AG20443 (cell line): ENCODE measurements around the gene SALL3.

Experiments used
- DNase-seq: peaks from one replicate; pipeline ENCODE4 v3.0.0; 2012; ENCODE audit warnings: low spot score, mixed read lengths

The SALL3 gene

DNA sequence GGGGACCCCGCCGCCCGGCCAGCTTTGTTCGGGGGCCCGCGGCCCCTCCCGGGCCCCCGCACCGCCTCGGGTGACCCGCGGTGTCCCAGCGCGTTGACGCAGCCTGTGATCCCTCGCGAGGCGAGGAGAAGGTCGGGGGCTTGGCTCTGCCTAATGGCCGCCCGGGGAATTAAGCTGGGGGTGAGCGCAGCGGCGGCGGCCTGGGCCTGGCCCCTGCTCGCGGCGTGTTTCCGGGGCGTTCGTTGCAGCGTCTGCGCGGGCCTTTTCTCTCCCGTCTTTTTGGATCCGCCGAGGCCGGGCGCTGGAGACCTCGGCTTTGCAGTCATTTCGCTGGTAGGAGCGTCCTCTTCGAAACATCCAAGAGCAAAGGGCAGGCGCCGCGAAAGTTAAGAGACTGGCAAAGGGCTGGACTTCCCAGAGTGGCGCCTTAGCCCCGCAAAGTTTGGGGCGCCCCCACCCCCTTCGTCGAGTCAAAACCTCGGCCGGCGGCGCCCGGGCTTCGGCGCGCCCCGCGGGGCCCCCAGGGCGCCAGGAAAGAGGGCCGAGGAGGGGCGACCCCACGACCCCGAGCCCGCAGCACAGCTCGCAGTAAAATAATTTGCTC, 1.3 kb downstream of the SALL3 start:
- DNase-seq = no peak

DNA sequence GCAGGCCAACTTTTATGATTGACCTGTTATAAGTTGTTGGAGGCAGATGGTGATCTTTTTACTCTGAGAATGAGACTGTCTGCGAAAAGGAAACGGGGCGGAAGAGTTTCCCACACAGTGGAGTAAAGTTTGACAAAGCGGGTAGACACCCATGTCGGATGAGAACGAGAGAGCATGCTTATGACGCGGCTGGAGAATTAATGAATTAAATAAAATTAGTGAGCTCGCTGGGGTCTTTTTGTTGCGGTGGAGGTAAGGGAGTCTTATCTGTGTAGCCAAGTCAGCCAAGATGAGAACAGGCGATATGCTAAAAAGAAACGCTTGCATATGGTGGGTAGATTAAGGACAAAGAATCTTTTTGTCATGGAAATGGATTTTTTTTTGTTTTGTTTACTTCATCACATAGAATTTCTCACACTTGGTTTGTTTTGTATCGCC, 1.8 kb downstream of the SALL3 start:
- no peak for DNase-seq

DNA sequence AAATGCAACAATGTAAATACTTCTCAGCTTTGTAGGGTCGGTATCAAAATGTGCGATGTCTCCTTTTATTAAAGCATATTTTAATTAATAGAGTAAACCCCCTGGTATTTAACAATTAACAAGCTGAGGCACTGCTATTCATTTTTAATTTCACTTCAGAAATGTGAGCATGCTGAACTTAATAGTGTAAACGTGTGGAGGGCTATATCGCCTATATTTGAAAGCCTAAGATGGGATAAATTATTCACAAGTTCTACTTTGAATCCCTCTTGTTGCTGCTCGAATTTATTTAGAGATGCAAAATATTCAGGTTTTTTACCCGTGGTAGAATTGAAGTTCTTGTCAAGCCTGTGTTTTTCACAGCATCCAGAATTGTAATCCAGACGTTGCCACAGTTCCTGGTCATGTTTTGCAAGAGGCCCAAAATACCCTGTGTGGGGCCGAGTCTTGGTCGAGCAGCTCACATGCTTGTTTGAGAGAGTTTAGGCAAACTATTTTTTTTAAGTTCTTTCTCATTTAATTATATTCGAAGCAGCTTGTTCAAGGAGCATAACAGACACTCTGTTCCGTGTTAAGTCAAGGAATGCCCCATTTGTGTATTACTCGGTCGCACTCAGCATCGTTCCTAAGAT, 2.5 kb downstream of the SALL3 start:
- DNase-seq = no peak

DNA sequence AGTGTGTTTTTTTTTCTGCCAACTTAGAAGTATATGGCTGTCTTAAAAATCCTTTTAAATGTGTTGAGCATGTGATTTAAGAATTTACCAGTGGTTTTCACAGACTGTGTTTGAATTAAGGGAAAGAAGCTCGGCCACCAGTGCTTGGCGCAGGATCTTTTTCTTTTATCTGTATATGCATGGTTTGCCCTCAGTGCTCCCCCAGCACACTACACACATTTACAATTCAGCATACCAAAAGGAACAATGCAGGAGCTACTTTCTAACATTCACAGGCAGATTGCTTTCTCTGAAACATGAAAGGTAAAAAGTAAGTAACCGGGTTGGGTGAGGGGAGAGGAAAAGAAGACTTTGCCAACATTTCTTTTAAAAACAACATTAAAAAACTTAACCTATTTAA, 3.9 kb downstream of the SALL3 start:
- no peak for DNase-seq

DNA sequence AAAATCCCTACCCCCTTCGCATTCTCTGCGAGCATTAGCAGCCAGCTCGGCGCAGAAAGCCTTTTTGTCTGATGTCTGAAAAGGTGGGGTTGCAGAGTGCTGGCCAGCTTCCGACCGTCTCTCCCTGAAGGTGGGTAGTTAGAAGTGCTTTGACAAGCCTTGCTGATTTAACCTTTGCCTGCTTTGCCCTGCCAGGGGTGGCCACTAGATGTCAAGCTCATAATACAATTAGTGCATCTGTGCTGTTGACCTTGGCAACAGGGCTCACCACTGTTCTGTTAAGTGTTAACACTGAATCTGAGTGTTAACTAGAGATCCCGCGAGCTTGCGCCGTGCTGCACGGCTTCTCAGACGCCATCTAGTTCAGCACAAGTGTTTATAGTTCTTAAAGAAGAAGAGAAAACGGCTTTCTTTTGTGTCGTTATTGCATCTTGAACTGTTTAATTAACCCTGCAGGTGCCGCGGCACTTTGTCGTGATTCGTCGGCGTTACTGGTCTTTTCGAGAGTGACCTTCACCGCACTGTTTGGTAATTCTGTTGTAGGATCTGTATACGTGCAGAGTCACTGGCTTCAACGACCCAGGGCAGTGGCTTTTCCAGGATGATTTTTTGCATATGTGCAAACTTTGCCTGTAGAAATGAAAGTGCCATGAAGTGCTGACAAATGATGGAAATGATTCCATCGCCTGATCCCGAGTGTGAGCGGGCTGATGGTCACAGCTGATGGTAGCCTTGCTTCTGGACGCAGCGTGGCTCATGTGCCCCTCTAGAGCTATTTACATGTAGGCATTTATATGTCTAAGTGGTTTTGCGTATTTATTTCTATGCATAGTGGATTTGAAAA, 5.5 kb downstream of the SALL3 start:
- DNase-seq = no peak

DNA sequence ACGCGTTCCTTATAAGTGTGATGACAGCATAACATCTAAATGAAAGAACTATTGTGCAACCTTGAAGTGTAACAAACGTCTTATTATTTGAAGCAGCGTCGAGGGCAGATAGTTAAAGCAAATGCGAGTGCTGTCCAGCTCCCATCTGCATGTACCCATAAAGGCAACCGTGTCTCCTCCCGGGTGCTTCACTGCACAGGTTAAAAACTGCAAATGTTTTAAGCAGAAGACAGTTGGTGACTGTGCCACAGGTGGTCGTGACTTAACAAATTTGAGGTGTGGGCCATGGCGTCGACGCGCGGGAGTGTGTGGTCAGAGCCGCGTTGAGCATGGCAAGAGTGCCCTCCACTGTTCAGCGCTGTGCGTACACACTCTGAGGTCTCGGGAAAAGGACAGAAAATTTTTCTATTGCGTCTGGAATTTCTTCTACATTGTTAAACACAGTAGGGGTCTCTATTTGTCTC, 6.4 kb downstream of the SALL3 start:
- DNase-seq = no peak

DNA sequence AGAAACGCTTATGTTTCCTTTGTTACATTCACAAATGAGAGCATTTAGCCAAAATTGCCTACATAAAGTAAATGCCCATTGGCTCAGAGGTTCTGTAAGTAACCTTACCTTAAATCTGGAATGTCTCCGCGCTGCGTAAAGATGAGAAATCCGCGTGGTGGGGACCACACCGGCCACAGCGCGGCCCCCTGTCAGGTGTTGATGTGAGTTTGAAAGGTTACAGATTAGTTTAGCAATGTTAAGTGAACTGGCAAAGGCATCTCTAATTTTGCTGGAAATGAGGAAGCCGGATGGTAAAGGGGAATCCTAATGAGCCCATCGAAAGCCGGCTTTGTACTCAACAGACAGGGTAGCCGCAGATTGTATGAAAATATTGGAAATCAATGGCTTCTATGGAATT, 11.8 kb downstream of the SALL3 start:
- no peak for DNase-seq

DNA sequence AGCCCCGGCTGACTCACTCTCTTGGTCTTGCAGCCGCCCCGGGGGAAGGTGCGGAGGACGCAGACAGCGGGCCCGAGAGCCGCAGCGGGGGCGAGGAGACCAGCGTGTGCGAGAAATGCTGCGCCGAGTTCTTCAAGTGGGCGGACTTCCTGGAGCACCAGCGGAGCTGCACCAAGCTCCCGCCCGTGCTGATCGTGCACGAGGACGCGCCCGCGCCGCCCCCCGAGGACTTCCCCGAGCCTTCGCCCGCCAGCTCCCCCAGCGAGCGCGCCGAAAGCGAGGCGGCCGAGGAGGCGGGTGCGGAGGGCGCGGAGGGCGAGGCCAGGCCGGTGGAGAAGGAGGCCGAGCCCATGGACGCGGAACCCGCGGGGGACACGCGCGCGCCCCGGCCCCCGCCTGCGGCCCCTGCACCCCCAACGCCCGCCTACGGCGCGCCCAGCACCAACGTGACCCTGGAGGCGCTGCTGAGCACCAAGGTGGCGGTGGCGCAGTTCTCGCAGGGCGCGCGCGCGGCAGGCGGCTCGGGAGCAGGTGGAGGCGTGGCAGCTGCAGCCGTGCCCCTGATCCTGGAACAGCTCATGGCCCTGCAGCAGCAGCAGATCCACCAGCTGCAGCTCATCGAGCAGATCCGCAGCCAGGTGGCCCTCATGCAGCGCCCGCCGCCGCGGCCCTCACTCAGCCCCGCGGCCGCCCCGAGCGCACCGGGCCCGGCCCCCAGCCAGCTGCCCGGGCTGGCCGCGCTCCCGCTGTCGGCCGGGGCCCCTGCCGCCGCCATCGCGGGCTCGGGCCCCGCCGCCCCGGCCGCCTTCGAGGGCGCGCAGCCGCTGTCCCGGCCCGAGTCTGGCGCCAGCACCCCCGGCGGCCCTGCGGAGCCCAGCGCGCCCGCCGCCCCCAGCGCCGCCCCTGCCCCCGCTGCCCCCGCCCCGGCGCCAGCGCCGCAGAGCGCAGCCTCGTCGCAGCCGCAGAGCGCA, 12.7 kb downstream of the SALL3 start:
- DNase-seq = no peak

DNA sequence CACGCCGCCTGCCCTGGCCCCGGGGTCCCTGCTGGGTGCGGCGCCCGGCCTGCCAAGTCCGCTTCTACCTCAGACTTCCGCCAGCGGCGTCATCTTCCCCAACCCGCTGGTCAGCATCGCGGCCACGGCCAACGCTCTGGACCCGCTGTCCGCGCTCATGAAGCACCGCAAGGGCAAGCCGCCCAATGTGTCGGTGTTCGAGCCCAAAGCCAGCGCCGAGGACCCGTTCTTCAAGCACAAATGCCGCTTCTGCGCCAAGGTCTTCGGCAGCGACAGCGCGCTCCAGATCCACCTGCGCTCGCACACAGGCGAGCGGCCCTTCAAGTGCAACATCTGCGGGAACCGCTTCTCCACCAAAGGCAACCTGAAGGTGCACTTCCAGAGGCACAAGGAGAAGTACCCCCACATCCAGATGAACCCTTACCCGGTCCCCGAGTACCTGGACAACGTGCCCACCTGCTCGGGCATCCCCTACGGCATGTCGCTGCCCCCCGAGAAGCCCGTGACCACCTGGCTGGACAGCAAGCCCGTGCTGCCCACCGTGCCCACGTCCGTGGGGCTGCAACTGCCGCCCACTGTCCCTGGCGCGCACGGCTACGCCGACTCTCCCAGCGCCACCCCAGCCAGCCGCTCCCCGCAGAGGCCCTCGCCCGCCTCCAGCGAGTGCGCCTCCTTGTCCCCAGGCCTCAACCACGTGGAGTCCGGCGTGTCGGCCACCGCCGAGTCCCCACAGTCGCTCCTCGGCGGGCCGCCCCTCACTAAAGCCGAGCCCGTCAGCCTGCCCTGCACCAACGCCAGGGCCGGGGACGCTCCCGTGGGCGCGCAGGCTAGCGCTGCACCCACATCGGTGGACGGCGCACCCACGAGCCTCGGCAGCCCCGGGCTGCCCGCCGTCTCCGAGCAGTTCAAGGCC, 13.7 kb downstream of the SALL3 start:
- DNase-seq = no peak

DNA sequence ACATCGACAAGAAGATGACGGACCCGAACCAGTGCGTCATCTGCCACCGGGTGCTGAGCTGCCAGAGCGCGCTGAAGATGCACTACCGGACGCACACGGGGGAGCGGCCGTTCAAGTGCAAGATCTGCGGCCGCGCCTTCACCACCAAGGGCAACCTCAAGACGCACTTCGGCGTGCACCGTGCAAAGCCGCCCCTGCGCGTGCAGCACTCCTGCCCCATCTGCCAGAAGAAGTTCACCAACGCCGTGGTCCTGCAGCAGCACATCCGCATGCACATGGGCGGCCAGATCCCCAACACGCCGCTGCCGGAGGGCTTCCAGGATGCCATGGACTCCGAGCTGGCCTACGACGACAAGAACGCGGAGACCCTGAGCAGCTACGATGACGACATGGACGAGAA, 14.4 kb downstream of the SALL3 start:
- no peak for DNase-seq

DNA sequence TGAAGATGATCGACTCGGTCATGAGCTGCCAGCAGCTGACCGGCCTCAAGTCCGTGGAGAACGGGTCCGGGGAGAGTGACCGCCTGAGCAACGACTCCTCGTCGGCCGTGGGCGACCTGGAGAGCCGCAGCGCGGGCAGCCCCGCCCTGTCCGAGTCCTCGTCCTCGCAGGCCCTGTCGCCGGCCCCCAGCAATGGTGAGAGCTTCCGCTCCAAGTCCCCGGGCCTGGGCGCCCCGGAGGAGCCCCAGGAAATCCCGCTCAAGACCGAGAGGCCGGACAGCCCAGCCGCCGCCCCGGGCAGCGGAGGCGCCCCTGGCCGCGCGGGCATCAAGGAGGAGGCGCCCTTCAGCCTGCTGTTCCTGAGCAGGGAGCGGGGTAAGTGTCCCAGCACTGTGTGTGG, 14.9 kb downstream of the SALL3 start:
- DNase-seq = no peak

DNA sequence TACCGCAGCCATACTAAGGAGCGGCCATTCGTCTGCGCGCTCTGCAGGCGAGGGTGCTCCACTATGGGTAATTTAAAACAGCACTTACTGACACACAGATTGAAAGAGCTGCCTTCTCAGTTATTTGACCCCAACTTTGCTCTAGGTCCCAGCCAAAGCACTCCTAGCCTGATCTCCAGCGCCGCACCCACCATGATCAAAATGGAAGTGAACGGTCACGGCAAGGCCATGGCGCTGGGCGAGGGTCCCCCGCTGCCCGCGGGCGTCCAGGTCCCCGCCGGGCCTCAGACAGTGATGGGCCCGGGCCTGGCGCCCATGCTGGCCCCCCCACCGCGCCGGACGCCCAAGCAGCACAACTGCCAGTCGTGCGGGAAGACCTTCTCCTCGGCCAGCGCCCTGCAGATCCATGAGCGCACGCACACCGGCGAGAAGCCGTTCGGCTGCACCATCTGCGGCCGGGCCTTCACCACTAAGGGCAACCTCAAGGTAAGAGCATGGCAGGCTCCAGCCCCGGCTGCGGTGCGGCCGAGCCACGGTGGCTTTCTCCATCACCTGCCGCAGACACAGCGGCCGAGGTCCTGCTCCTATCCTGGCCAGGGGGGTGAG, 15.5 kb downstream of the SALL3 start:
- DNase-seq = no peak

DNA sequence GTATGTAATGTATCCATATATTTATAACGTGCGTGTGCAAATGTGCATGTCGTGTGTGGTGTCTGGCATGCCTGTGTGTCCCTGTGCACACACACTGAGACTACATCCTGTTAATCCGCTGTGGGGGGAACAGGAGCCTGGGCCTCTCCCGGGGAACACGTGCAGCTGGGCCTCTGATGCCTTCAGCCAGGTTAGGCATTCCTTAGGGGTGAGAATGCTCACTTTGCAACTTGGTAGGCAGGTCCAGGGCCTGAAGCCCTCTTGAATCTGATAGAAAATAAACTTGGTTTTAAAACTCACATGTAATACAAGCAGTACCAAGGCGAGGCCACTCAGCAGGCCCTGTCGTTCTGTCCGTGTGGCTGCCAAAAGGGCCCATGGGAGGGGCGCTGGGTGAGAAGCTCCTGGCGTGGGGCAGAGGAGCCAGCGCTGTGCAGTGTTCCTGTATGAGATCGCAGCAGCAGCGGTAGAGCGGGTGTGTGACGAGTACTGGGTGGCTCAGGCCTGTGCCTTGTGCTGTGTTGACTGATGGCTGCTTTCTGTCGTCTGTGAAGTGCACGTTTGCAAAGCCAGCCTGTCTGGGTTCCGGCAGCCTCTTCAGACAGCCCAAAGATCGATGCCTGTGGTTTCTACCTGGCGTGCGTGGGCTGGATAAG, 16.2 kb downstream of the SALL3 start:
- DNase-seq = no peak

DNA sequence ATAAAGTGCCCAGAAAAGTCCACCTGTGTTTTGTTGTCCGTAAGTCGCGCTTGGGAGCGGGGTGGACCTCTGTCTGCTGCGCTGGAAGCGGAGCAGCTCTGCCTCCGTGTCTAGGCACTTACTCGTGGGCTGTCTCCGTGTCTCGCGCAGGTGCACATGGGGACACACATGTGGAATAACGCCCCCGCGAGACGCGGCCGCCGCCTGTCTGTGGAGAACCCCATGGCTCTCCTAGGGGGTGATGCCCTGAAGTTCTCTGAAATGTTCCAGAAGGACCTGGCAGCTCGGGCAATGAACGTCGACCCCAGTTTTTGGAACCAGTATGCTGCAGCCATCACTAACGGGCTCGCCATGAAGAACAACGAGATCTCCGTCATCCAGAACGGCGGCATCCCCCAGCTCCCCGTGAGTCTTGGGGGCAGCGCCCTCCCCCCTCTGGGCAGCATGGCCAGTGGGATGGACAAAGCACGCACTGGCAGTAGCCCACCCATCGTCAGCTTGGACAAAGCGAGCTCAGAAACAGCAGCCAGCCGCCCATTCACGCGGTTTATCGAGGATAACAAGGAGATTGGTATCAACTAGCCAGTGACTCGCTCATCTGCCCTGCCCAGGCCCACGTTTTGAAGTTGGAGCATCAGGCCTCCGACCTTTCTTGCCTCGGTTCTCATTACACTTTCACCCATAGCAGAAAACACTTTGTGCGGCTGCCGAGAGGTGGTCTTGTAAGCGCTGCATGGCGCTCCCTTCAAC, 17.3 kb downstream of the SALL3 start:
- DNase-seq = no peak

DNA sequence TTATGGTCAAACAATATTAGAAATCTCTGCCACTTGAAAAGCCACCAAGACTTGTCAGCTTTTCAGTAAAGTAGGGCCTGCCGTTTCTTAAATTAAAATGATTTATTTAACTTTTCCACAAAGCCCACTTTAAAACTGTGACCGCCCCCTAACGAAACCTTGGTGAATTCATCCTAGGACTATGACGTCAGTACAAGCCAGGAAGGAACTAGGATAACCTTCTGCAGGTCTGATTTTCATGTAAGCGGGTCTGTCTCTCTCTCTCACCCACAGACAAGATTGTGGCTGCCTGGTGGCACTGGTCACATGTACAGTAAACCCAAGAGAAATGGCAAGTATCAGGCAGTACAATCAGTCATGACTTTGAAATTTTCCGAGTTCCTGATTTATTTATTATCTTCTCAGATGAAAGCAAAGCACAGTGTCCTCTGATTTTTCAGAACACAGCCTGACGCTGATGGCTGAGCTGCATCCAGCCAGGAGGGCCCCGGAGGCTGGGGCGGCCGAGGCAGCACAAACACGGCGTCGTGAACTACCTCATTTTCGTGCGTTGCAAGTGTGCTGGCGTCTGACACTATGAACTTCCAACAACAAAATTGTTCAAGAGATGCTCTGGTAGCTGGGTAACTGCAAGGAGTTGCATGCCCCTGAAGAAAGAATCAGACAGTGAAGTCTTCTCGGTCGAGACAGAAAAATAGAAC, 18.9 kb downstream of the SALL3 start:
- DNase-seq = no peak

DNA sequence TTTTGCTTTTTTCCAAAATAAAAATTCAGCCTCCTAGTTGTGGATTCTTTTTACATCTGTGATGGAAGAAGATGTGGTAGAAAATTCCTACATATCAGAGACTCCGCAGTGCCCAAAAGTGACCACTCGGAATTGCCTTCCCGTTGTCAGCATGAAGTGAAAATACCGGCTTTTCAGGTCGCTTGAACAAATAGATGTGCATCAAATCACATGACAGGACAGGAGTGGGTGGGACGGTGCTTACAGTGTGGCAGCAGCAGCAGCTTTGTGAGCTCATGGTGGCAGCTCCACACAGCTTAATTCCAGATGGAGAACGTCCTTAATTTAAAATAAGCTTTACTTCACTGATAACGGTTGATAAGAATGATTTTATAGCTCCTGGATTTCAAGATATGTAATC, 20.3 kb downstream of the SALL3 start:
- no peak for DNase-seq

DNA sequence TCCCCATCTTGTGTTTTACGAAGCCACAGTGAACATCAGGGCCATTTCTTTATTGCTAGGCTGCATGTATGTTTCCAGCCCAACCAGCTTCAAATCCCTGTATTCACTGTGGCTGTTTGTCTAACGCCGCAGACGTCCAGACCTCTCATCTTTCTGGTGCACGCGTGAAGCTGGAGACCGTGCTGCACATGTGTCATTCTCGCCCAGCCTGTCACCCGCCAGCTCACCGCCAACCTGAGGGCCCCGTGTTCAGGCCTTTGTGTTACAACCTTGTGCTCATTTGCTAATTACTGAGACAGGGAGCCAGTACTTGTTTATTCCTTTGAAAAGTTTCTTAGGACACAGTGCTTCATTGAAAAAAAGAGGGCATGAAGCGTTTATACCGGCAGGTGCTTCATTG, 21.4 kb downstream of the SALL3 start:
- no peak for DNase-seq

DNA sequence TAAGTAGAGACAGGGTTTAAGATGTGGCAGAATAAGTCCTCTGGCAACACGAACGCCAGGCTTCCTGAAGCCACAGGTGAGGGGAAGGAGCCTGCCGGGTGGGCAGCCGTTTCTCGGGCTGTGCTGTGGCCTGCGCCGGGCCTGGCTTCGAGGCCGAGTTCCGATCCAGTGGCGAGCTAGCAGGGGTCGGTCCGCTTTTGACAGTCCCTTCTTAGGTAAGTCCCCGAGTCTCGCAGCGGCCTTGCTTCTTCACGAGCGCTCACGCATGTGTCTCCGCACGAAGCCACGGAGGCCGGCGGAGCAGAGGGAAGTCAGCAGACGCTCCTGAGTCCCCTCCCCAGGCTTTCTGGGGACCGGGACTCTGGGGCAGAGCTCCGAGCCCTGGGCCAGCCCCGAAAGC, 26.0 kb downstream of the SALL3 start:
- DNase-seq = no peak
